Astrocyte of the cerebellum (primary cell): ENCODE results near the gene RHOD.

ENCODE experiments used
- DNase-seq: peaks from one replicate; pipeline ENCODE4 v3.0.0-alpha.2; 2011; ENCODE audit warnings: low read depth
- H3K4me3 ChIP-seq: 2 replicates; pipeline ENCODE4 v1.5.1; 2011; ENCODE audit warnings: mild to moderate bottlenecking, low read depth, low read length, moderate library complexity
- in situ Hi-C: cut with HindIII; loops from 2 replicates; pipeline ENCODE4 v1.10.0; 2017; ENCODE audit warnings: low sequenced_read_pairs
- TF ChIP-seq, protein P1 (sequence below): IDR thresholded peaks from 2 replicates; pipeline ENCODE4 v1.5.1; 2012; ENCODE audit warnings: low read length, low read depth, moderate library complexity, mild to moderate bottlenecking; ENCODE audit errors: missing control alignments

The RHOD gene

GRCh38 chr11:67024966-67025365, 31.7 kb upstream of the RHOD start:
- in situ Hi-C loops: no loop called here
- no peak for DNase-seq
- TF ChIP-seq, protein P1, sequence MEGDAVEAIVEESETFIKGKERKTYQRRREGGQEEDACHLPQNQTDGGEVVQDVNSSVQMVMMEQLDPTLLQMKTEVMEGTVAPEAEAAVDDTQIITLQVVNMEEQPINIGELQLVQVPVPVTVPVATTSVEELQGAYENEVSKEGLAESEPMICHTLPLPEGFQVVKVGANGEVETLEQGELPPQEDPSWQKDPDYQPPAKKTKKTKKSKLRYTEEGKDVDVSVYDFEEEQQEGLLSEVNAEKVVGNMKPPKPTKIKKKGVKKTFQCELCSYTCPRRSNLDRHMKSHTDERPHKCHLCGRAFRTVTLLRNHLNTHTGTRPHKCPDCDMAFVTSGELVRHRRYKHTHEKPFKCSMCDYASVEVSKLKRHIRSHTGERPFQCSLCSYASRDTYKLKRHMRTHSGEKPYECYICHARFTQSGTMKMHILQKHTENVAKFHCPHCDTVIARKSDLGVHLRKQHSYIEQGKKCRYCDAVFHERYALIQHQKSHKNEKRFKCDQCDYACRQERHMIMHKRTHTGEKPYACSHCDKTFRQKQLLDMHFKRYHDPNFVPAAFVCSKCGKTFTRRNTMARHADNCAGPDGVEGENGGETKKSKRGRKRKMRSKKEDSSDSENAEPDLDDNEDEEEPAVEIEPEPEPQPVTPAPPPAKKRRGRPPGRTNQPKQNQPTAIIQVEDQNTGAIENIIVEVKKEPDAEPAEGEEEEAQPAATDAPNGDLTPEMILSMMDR: no peak
- H3K4me3 ChIP-seq: no peak overlapping the region

DNA sequence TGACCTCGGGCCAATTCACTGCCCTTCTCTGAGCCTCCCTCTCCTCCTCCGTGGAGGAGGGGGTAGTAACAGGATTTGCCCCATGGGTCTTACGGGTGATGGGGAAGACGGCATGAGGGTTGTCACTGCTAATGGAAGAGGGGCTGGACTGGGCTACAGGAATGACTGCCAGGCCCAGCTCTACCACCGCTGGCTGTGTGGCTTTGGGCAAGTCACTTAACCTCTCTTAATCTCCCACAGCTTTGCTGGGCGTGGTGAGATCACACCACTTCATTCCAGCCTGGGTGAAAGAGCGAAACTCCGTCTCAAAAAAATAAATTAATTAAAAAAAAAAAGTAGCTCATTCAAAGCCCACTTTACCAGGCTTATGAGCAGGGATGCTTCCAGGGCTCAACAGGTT, 30.9 kb upstream of the RHOD start:
- no peak overlapping the region for H3K4me3 ChIP-seq
- TF ChIP-seq, protein P1: no peak
- in situ Hi-C loops: no loop called here
- no peak for DNase-seq

GRCh38 chr11:67026941-67027340, 29.7 kb upstream of the RHOD start:
- DNase-seq: no peak
- in situ Hi-C loops: no loop called here
- TF ChIP-seq, protein P1: no peak
- H3K4me3 ChIP-seq: no peak overlapping the region

GRCh38 chr11:67027483-67027930, 29.1 kb upstream of the RHOD start:
- no peak overlapping the region for H3K4me3 ChIP-seq
- TF ChIP-seq, protein P1: no peak
- in situ Hi-C loops: no loop called here
- no peak for DNase-seq

GRCh38 chr11:67027943-67028542, 28.6 kb upstream of the RHOD start:
- no peak for DNase-seq
- in situ Hi-C loops: no loop called here
- TF ChIP-seq, protein P1: no peak
- no peak overlapping the region for H3K4me3 ChIP-seq

- in situ Hi-C loops: no loop called here
- TF ChIP-seq, protein P1: no peak
- no peak for DNase-seq
Measured at GRCh38 chr11:67029146-67029545, 27.5 kb upstream of the RHOD start.

More at GRCh38 chr11:67029146-67029545, 27.5 kb upstream of the RHOD start:
- no peak overlapping the region for H3K4me3 ChIP-seq
